Dermis microvascular lymphatic vessel endothelial cell (primary cell): Measurements from ENCODE around the gene ANO10. TPM values are rescaled to one million over a fixed set of nuclear protein-coding genes. Genes with fewer than 3 reads are reported as not detected.
"Not testable (repeated sequence)": the region's sequence is repeated elsewhere in the genome, so short reads cannot be mapped to it uniquely, and the experiment has no call there.

Source experiments
- DNase-seq, 2 donors: peaks; one replicate each; pipeline versions ENCODE4 v3.0.0 to v3.0.0-alpha.2; 2010; ENCODE audit warnings: low read depth in 2 of 2
- total RNA-seq: library from RNA; depleted of rRNA; stranded (reverse); fragments of >200 nt; gene quantifications from 2 replicates; pipeline ENCODE4 v1.2.1, GENCODE V29; 2014

ANO10 gene
- total RNA-seq, 1 donor from 2014 or later: 25.0 TPM

- DNase-seq: peak in 1 of 2 donors; percentile 17
These were observed 99.0 kb downstream of the ANO10 start for GRCh38 chr3:43522727-43523362.

- no peak for DNase-seq
These were observed 99.9 kb downstream of the ANO10 start for GRCh38 chr3:43521941-43522340.

- not testable (repeated sequence) for DNase-seq
These were observed 103.3 kb downstream of the ANO10 start for GRCh38 chr3:43518515-43518914.

GRCh38 chr3:43515970-43516635 lies 105.7 kb downstream of the ANO10 start:
- no peak for DNase-seq

GRCh38 chr3:43515208-43515917 lies 106.4 kb downstream of the ANO10 start:
- no peak for DNase-seq

- no peak for DNase-seq
These were observed 108.9 kb downstream of the ANO10 start for GRCh38 chr3:43512754-43513404.

- DNase-seq: no peak
These were observed 115.2 kb downstream of the ANO10 start for GRCh38 chr3:43506644-43507043.

- no peak for DNase-seq
These were observed 116.5 kb downstream of the ANO10 start for GRCh38 chr3:43505351-43505750.

- peak; percentile 57 to 62 for DNase-seq
These were observed 118.6 kb downstream of the ANO10 start for GRCh38 chr3:43503067-43503728.

GRCh38 chr3:43499256-43499655 lies 122.6 kb downstream of the ANO10 start:
- no peak for DNase-seq

- DNase-seq: peak in 1 of 2 donors; percentile 31
These were observed 123.9 kb downstream of the ANO10 start for GRCh38 chr3:43497905-43498365.

GRCh38 chr3:43497422-43497821 lies 124.4 kb downstream of the ANO10 start:
- DNase-seq: no peak

GRCh38 chr3:43496740-43497375 lies 125.0 kb downstream of the ANO10 start:
- DNase-seq: no peak

- not testable (repeated sequence) for DNase-seq
These were observed 128.9 kb downstream of the ANO10 start for GRCh38 chr3:43492932-43493331.

- DNase-seq: not testable (repeated sequence)
These were observed 130.0 kb downstream of the ANO10 start for GRCh38 chr3:43491807-43492206.

GRCh38 chr3:43490640-43491185 lies 131.1 kb downstream of the ANO10 start:
- no peak for DNase-seq

GRCh38 chr3:43489930-43490329 lies 131.9 kb downstream of the ANO10 start:
- DNase-seq: no peak

- DNase-seq: no peak
These were observed 135.9 kb downstream of the ANO10 start for GRCh38 chr3:43485931-43486330.

- no peak for DNase-seq
These were observed 136.8 kb downstream of the ANO10 start for GRCh38 chr3:43484926-43485488.

- DNase-seq: no peak
These were observed 140.4 kb downstream of the ANO10 start for GRCh38 chr3:43481375-43481774.
